H1 (cell line): ENCODE measurements around the gene MYBPC1. TPM values are rescaled to one million over a fixed set of nuclear protein-coding genes. Genes with fewer than 3 reads are reported as not detected.

Source experiments
- ASH2L ChIP-seq: fragments of 200-600, 300-600 bp; sonication (generic); IDR thresholded peaks from one replicate; pipeline ENCODE4 v1.7.1; 2017; ENCODE audit warnings: low read length
- ATF3 ChIP-seq: IDR thresholded peaks from 2 replicates; pipeline ENCODE4 v1.6.1; 2011; ENCODE audit warnings: low read depth, mild to moderate bottlenecking, low read length; ENCODE audit not compliant: insufficient read depth
- CHD2 ChIP-seq: IDR thresholded peaks from 2 replicates; pipeline ENCODE4 v1.6.1; 2012; ENCODE audit warnings: low read length, improper control_type of control experiment
- KDM4A ChIP-seq: IDR thresholded peaks from one replicate; pipeline ENCODE4 v1.7.1; 2012; ENCODE audit warnings: low read depth, mild to moderate bottlenecking, moderate library complexity, low read length, inconsistent platforms; ENCODE audit not compliant: severe bottlenecking
- RFX5 ChIP-seq: IDR thresholded peaks from 2 replicates; pipeline ENCODE4 v1.6.1; 2011; ENCODE audit warnings: low read depth, low read length, improper control_type of control experiment, borderline replicate concordance
- polyA plus RNA-seq, 7 experiments: library from polyadenylated mRNA; depleted of rRNA in 3 of 7; stranded (reverse) in 5 of 7; unstranded in 2 of 7; fragments of >200 nt in 5 of 7; fragments of 200-250 nt in 2 of 7; gene quantifications; 1 replicate in 5 of 7; 2 replicates in 1 of 7; 4 replicates in 1 of 7; pipeline versions ENCODE4 v1.2.1 to v1.2.3, GENCODE V29; 2011 to 2013; ENCODE audit warnings: missing spikeins in 2 of 7, mixed read lengths in 2 of 7
- total RNA-seq: library from RNA; stranded (reverse); fragmentation: NEBNext Ultra II Directional; extraction: Animal tissue kit (Norgen Biotek cat#: 25700); gene quantifications from 2 replicates; pipeline ENCODE4 v1.2.1, GENCODE V29; 2021

MYBPC1 gene
- total and polyA plus RNA-seq, 2 of the 8 experiments (the other 6 are each of a cell fraction or from before 2014, with no cell fraction given) = not detected

GRCh38 chr12:101642115-101643067 is 47.6 kb downstream of the MYBPC1 start (continued):
- TF ChIP-seq CHD2 (0 out of 2 replicates have a peak, but pooled peaks have one; percentile 39), ATF3 (0 out of 2 replicates have a peak, but pooled peaks have one; percentile 3), RFX5 (no peak), ASH2L (peak; percentile 40), KDM4A (peak; percentile 90)
